Central memory CD8-positive, alpha-beta T cell (primary cell): Measurements from ENCODE around the gene HOXB8.

Experiments used
- ATAC-seq: fragments of 150-1000 bp; cut with Tn5 transposase; replicated peaks from 2 replicates; pipeline ENCODE4 v1.10.0; 2022; ENCODE audit warnings: mild to moderate bottlenecking, moderate FRiP score, moderate number of reproducible peaks; ENCODE audit not compliant: poor library complexity, severe bottlenecking; ENCODE audit errors: extremely low read depth
- DNase-seq, 2 donors: peaks; one replicate each; pipeline ENCODE4 v3.0.0; 2021; ENCODE audit warnings: low spot score in 2 of 2
- H3K27ac Mint-ChIP-seq: one replicate; pipeline ENCODE4 v1.8.0; 2022; ENCODE audit warnings: low read depth, mild to moderate bottlenecking, moderate library complexity, mixed read lengths
- H3K27me3 Mint-ChIP-seq: one replicate; pipeline ENCODE4 v1.8.0; 2022; ENCODE audit warnings: mixed read lengths
- H3K36me3 Mint-ChIP-seq: one replicate; pipeline ENCODE4 v1.8.0; 2022; ENCODE audit warnings: mild to moderate bottlenecking, moderate library complexity, mixed read lengths; ENCODE audit not compliant: insufficient read depth
- H3K4me1 Mint-ChIP-seq: one replicate; pipeline ENCODE4 v1.8.0; 2022; ENCODE audit warnings: mixed read lengths
- H3K4me3 Mint-ChIP-seq: one replicate; pipeline ENCODE4 v1.8.0; 2022; ENCODE audit warnings: mild to moderate bottlenecking, moderate library complexity, mixed read lengths
- H3K9me3 Mint-ChIP-seq: one replicate; pipeline ENCODE4 v1.8.0; 2022; ENCODE audit warnings: mixed read lengths

The HOXB8 gene

GRCh38 chr17:48591255-48592056 lies 23.6 kb downstream of the HOXB8 start:
- Mint-ChIP-seq H3K36me3 (peaks cover 15% of the 10 kb centered on the region), H3K27me3 (peaks cover 91% of the 10 kb centered on the region), H3K9me3 (no peaks in the 10 kb centered on the region), H3K4me1 (peaks cover 23% of the 10 kb centered on the region), H3K27ac (no peak overlapping the region), H3K4me3 (peak overlapping the region; percentile 4)
- DNase-seq = no peak
- ATAC-seq = no peak

GRCh38 chr17:48590607-48591161 lies 24.4 kb downstream of the HOXB8 start:
- H3K4me3 Mint-ChIP-seq = no peak overlapping the region
- no peaks in the 10 kb centered on the region for H3K9me3 Mint-ChIP-seq
- H3K27ac Mint-ChIP-seq = no peak overlapping the region
- ATAC-seq (no peak), DNase-seq (no peak)
- H3K36me3 Mint-ChIP-seq = peaks cover 19% of the 10 kb centered on the region
- H3K4me1 Mint-ChIP-seq = peaks cover 27% of the 10 kb centered on the region
- peaks cover 91% of the 10 kb centered on the region for H3K27me3 Mint-ChIP-seq

- Mint-ChIP-seq H3K36me3 (peaks cover 19% of the 10 kb centered on the region), H3K4me3 (no peak within 1 kb of the TSS), H3K27me3 (peaks cover 91% of the 10 kb centered on the region), H3K9me3 (no peaks in the 10 kb centered on the region), H3K27ac (no peak within 1 kb of the TSS), H3K4me1 (peaks cover 33% of the 10 kb centered on the region)
- ATAC-seq = no peak
- no peak for DNase-seq
These were observed 25.1 kb downstream of the HOXB8 start, which contains the start of gene HOXB3 for GRCh38 chr17:48589831-48590606. TSS of gene HOXB3 (minus strand) at chr17:48590241. CDS start at chr17:48552474, 37,767 bp downstream.

- Mint-ChIP-seq H3K4me1 (peaks cover 38% of the 10 kb centered on the region), H3K27me3 (peaks cover 91% of the 10 kb centered on the region), H3K9me3 (no peaks in the 10 kb centered on the region), H3K27ac (no peak overlapping the region), H3K36me3 (peaks cover 20% of the 10 kb centered on the region), H3K4me3 (no peak overlapping the region)
- no peak for DNase-seq
- ATAC-seq = no peak
These were observed 25.8 kb downstream of the HOXB8 start for GRCh38 chr17:48589060-48589830.

- ATAC-seq = no peak
- Mint-ChIP-seq H3K9me3 (no peaks in the 10 kb centered on the region), H3K4me3 (no peak overlapping the region), H3K4me1 (peaks cover 32% of the 10 kb centered on the region), H3K27me3 (peaks cover 91% of the 10 kb centered on the region), H3K36me3 (peaks cover 16% of the 10 kb centered on the region), H3K27ac (no peak overlapping the region)
- no peak for DNase-seq
These were observed 26.6 kb downstream of the HOXB8 start for GRCh38 chr17:48588528-48588927.

- Mint-ChIP-seq H3K27ac (no peak overlapping the region), H3K9me3 (no peaks in the 10 kb centered on the region), H3K27me3 (peaks cover 91% of the 10 kb centered on the region), H3K36me3 (peaks cover 11% of the 10 kb centered on the region), H3K4me1 (peaks cover 27% of the 10 kb centered on the region), H3K4me3 (no peak overlapping the region)
- no peak for ATAC-seq
- DNase-seq = no peak
These were observed 27.0 kb downstream of the HOXB8 start for GRCh38 chr17:48588074-48588415.

GRCh38 chr17:48587276-48588073 lies 27.6 kb downstream of the HOXB8 start:
- Mint-ChIP-seq H3K9me3 (no peaks in the 10 kb centered on the region), H3K4me1 (peaks cover 21% of the 10 kb centered on the region), H3K36me3 (peaks cover 8% of the 10 kb centered on the region), H3K27me3 (peaks cover 91% of the 10 kb centered on the region), H3K4me3 (peak overlapping the region; percentile 9), H3K27ac (no peak overlapping the region)
- ATAC-seq (no peak), DNase-seq (no peak)

GRCh38 chr17:48586355-48587258 lies 28.5 kb downstream of the HOXB8 start:
- peaks cover 91% of the 10 kb centered on the region for H3K27me3 Mint-ChIP-seq
- DNase-seq (no peak), ATAC-seq (no peak)
- no peak overlapping the region for H3K27ac Mint-ChIP-seq
- peaks cover 7% of the 10 kb centered on the region for H3K36me3 Mint-ChIP-seq
- H3K4me3 Mint-ChIP-seq = peak overlapping the region; percentile 93
- H3K4me1 Mint-ChIP-seq = peaks cover 20% of the 10 kb centered on the region
- H3K9me3 Mint-ChIP-seq = no peaks in the 10 kb centered on the region

- peak overlapping the region; percentile 93 for H3K4me3 Mint-ChIP-seq
- no peaks in the 10 kb centered on the region for H3K9me3 Mint-ChIP-seq
- peaks cover 21% of the 10 kb centered on the region for H3K4me1 Mint-ChIP-seq
- H3K27ac Mint-ChIP-seq = peak overlapping the region; percentile 94
- ATAC-seq = no peak
- peaks cover 7% of the 10 kb centered on the region for H3K36me3 Mint-ChIP-seq
- H3K27me3 Mint-ChIP-seq = peaks cover 96% of the 10 kb centered on the region
- no peak for DNase-seq
These were observed 30.8 kb downstream of the HOXB8 start for GRCh38 chr17:48584223-48584741.

GRCh38 chr17:48583708-48584222 lies 31.3 kb downstream of the HOXB8 start:
- Mint-ChIP-seq H3K4me3 (peak overlapping the region; percentile 93), H3K4me1 (peaks cover 26% of the 10 kb centered on the region), H3K27ac (no peak overlapping the region), H3K27me3 (peaks cover 100% of the 10 kb centered on the region), H3K9me3 (no peaks in the 10 kb centered on the region), H3K36me3 (peaks cover 9% of the 10 kb centered on the region)
- DNase-seq (no peak), ATAC-seq (no peak)

GRCh38 chr17:48582750-48583069 lies 32.4 kb downstream of the HOXB8 start:
- H3K36me3 Mint-ChIP-seq = peaks cover 14% of the 10 kb centered on the region
- DNase-seq (no peak), ATAC-seq (no peak)
- no peak overlapping the region for H3K27ac Mint-ChIP-seq
- H3K4me3 Mint-ChIP-seq = peak overlapping the region; percentile 34
- H3K9me3 Mint-ChIP-seq = no peaks in the 10 kb centered on the region
- H3K27me3 Mint-ChIP-seq = peaks cover 91% of the 10 kb centered on the region
- peaks cover 29% of the 10 kb centered on the region for H3K4me1 Mint-ChIP-seq
